ENCODE measurements around the gene PSMB7.

PSMB7 gene

GRCh38 chr9:124327491-124327890 is 87.8 kb downstream of the PSMB7 start:
- DNase-seq (ENCODE audit: low read depth, low spot score) = no peak

GRCh38 chr9:124326378-124326777 is 88.9 kb downstream of the PSMB7 start:
- no peak for DNase-seq (ENCODE audit: low read depth, low spot score)

GRCh38 chr9:124325816-124326215 is 89.4 kb downstream of the PSMB7 start:
- no peak for DNase-seq (ENCODE audit: low read depth, low spot score)

GRCh38 chr9:124323904-124324303 is 91.3 kb downstream of the PSMB7 start:
- DNase-seq (ENCODE audit: low read depth, low spot score) = no peak

- no peak for DNase-seq (ENCODE audit: low read depth, low spot score)
Observed at GRCh38 chr9:124322618-124323432, 92.4 kb downstream of the PSMB7 start.

GRCh38 chr9:124321935-124322334 is 93.3 kb downstream of the PSMB7 start:
- DNase-seq (ENCODE audit: low read depth, low spot score) = no peak

GRCh38 chr9:124321416-124321815 is 93.8 kb downstream of the PSMB7 start:
- DNase-seq (ENCODE audit: low read depth, low spot score) = no peak

- no peak for DNase-seq (ENCODE audit: low read depth, low spot score)
Observed at GRCh38 chr9:124320062-124320973, 94.9 kb downstream of the PSMB7 start.

- no peak for DNase-seq (ENCODE audit: low read depth, low spot score)
Observed at GRCh38 chr9:124315882-124316281, 99.4 kb downstream of the PSMB7 start.

- no peak for DNase-seq (ENCODE audit: low read depth, low spot score)
Observed at GRCh38 chr9:124313940-124314339, 101.3 kb downstream of the PSMB7 start.

GRCh38 chr9:124312290-124313265 is 102.7 kb downstream of the PSMB7 start:
- DNase-seq (ENCODE audit: low read depth, low spot score) = no peak

GRCh38 chr9:124311283-124311682 is 104.0 kb downstream of the PSMB7 start:
- no peak for DNase-seq (ENCODE audit: low read depth, low spot score)

GRCh38 chr9:124309667-124310084 is 105.6 kb downstream of the PSMB7 start:
- DNase-seq (ENCODE audit: low read depth, low spot score) = peak; percentile 89

GRCh38 chr9:124308606-124309491 is 106.4 kb downstream of the PSMB7 start:
- no peak for DNase-seq (ENCODE audit: low read depth, low spot score)

- DNase-seq (ENCODE audit: low read depth, low spot score) = no peak
Observed at GRCh38 chr9:124307379-124308030, 107.7 kb downstream of the PSMB7 start.

- no peak for DNase-seq (ENCODE audit: low read depth, low spot score)
Observed at GRCh38 chr9:124306098-124306735, 109.0 kb downstream of the PSMB7 start.

- DNase-seq (ENCODE audit: low read depth, low spot score) = no peak
Observed at GRCh38 chr9:124304285-124304684, 111.0 kb downstream of the PSMB7 start.

- no peak for DNase-seq (ENCODE audit: low read depth, low spot score)
Observed at GRCh38 chr9:124303762-124304161, 111.5 kb downstream of the PSMB7 start.

All from smooth muscle cell of the brain vasculature (primary cell).